Endothelial cell of umbilical vein (primary cell): ENCODE measurements around the gene PXMP2. TPM values are rescaled to one million over a fixed set of nuclear protein-coding genes. Genes with fewer than 3 reads are reported as not detected.

ENCODE experiments used
- BruUV-seq: library from RNA; stranded (reverse); fragments of 400-500 nt; replicated peaks from 2 replicates; lab custom pipeline; 2021; lab: Mats Ljungman, UMichigan
- CTCF ChIA-PET: fragments of 300-600, 350-600 bp; sonication (Branson Sonifier 250); formaldehyde crosslinking; loops from one replicate; lab custom pipeline; 2021; ENCODE audit warnings: antibody characterized with exemption, inconsistent platforms; lab: Charles Lee
- POLR2A ChIA-PET: fragments of 300-600, 350-600 bp; sonication (Branson Sonifier 250); formaldehyde crosslinking; loops from one replicate; lab custom pipeline; 2021; ENCODE audit warnings: antibody characterized with exemption, inconsistent platforms; lab: Charles Lee
- DNase-seq: peaks from one replicate; pipeline ENCODE4 v3.0.0-alpha.2; 2011; ENCODE audit warnings: low read depth, low spot score
- FAIRE-seq: peaks from 2 replicates; lab custom pipeline; 2011; peaks lifted over from hg19 to GRCh38; lab: Jason Lieb, UNC
- H2AFZ ChIP-seq: 2 replicates; pipeline ENCODE4 v1.6.0; 2012; ENCODE audit warnings: low read depth, low read length, control low read depth, inconsistent platforms
- H3K27ac ChIP-seq: 2 replicates; pipeline ENCODE4 v1.5.1; 2011; ENCODE audit warnings: low read depth, mild to moderate bottlenecking, control low read depth, low read length, moderate library complexity; ENCODE audit not compliant: insufficient read depth
- H3K27me3 ChIP-seq, 2 experiments: 2 replicates each; pipeline versions ENCODE4 v1.6.0 to v1.6.1; 2011; ENCODE audit warnings: low read length in 2 of 2, mixed read lengths in 1 of 2; ENCODE audit not compliant: control insufficient read depth in 2 of 2, insufficient read depth in 2 of 2
- H3K36me3 ChIP-seq, 2 experiments: 2 replicates in 1 of 2; 3 replicates in 1 of 2; pipeline ENCODE4 v1.5.1; 2011; ENCODE audit warnings: low read length in 2 of 2, mild to moderate bottlenecking in 1 of 2, moderate library complexity in 1 of 2; ENCODE audit not compliant: control insufficient read depth in 2 of 2, insufficient read depth in 2 of 2; ENCODE audit errors: extremely low read depth in 1 of 2
- H3K4me1 ChIP-seq: 3 replicates; pipeline ENCODE4 v1.5.1; 2011; ENCODE audit warnings: mild to moderate bottlenecking, low read length; ENCODE audit not compliant: control insufficient read depth, insufficient read depth; ENCODE audit errors: extremely low read depth
- H3K4me2 ChIP-seq: 2 replicates; pipeline ENCODE4 v1.6.1; 2011; ENCODE audit warnings: low read length, control low read depth, mixed read lengths; ENCODE audit not compliant: insufficient read depth
- H3K4me3 ChIP-seq, 3 experiments: fragments of 200-600 bp in 1 of 3; sonication (generic), shearing (Covaris generic) in 1 of 3; replicated peaks in 1 of 3; 2 replicates each; pipeline ENCODE4 v1.5.1; 2011 to 2016; ENCODE audit warnings: control low read depth in 3 of 3, low read length in 3 of 3, mild to moderate bottlenecking in 2 of 3, inconsistent platforms in 1 of 3, low read depth in 1 of 3, moderate library complexity in 1 of 3; ENCODE audit not compliant: insufficient read depth in 1 of 3
- H3K79me2 ChIP-seq: 2 replicates; pipeline ENCODE4 v1.6.0; 2012; ENCODE audit warnings: low read length, inconsistent platforms; ENCODE audit not compliant: control insufficient read depth, insufficient read depth
- H3K9ac ChIP-seq: replicated peaks from 2 replicates; pipeline ENCODE3; 2011; ENCODE audit warnings: low read length, control low read depth; ENCODE audit not compliant: insufficient read depth; ENCODE audit errors: extremely low read depth
- H3K9me1 ChIP-seq: replicated peaks from 3 replicates; pipeline ENCODE4 v1.6.0; 2011; ENCODE audit warnings: mild to moderate bottlenecking, low read length; ENCODE audit not compliant: control insufficient read depth, insufficient read depth; ENCODE audit errors: extremely low read depth
- H3K9me3 ChIP-seq: replicated peaks from 2 replicates; pipeline ENCODE4 v1.5.1; 2012; ENCODE audit warnings: low read length, inconsistent platforms; ENCODE audit not compliant: control insufficient read depth, insufficient read depth
- H4K20me1 ChIP-seq: replicated peaks from 2 replicates; pipeline ENCODE3; 2011; ENCODE audit warnings: mild to moderate bottlenecking, low read length; ENCODE audit not compliant: control insufficient read depth, insufficient read depth; ENCODE audit errors: extremely low read depth
- EZH2 ChIP-seq: IDR thresholded peaks from 2 replicates; pipeline ENCODE4 v1.6.1; 2012; ENCODE audit warnings: borderline replicate concordance, low read depth, mild to moderate bottlenecking, moderate library complexity, low read length, inconsistent platforms; ENCODE audit not compliant: severe bottlenecking
- FOS ChIP-seq: IDR thresholded peaks from 2 replicates; pipeline ENCODE4 v1.6.1; 2011; ENCODE audit warnings: mild to moderate bottlenecking, low read length, moderate library complexity, borderline replicate concordance; ENCODE audit not compliant: insufficient read depth
- GATA2 ChIP-seq: IDR thresholded peaks from 2 replicates; pipeline ENCODE4 v1.7.0; 2011; ENCODE audit warnings: low read depth, mild to moderate bottlenecking, moderate library complexity, mixed read lengths, low read length; ENCODE audit not compliant: insufficient read length, insufficient read depth
- JUN ChIP-seq: IDR thresholded peaks from 2 replicates; pipeline ENCODE4 v1.6.1; 2011; ENCODE audit warnings: borderline replicate concordance, low read depth; ENCODE audit not compliant: insufficient read length, insufficient read depth
- MYC ChIP-seq: IDR thresholded peaks from one replicate; pipeline ENCODE4 v1.6.1; 2011; ENCODE audit warnings: mild to moderate bottlenecking, low read depth, low read length
- POLR2A ChIP-seq: IDR thresholded peaks from 2 replicates; pipeline ENCODE4 v1.6.1; 2012; ENCODE audit warnings: low read depth, mild to moderate bottlenecking, control low read depth, low read length
- POLR2AphosphoS5 ChIP-seq: IDR thresholded peaks from 2 replicates; pipeline ENCODE4 v1.6.1; 2012; ENCODE audit warnings: low read depth, mild to moderate bottlenecking, control low read depth, low read length, moderate library complexity; ENCODE audit not compliant: insufficient read depth
- dilution Hi-C: fragments of 300-500 bp; cut with MboI; formaldehyde crosslinking; loops from one replicate; pipeline ENCODE4 v1.15.0; 2019; ENCODE audit warnings: low sequenced_read_pairs; ENCODE audit not compliant: extremely low pct_ligation_motif_present
- intact Hi-C: fragments of 100-400 bp; cut with micrococcal nuclease; formaldehyde crosslinking; loops from one replicate; pipeline ENCODE4 v1.10.0; 2022
- polyA plus RNA-seq, 4 experiments: library from polyadenylated mRNA; depleted of rRNA in 3 of 4; stranded (reverse) in 3 of 4; unstranded in 1 of 4; fragments of >200 nt; gene quantifications; 2 replicates each; pipeline versions ENCODE4 v1.2.1 to v1.2.3, GENCODE V29; 2011 to 2012; ENCODE audit warnings: missing spikeins in 1 of 4
- total RNA-seq: library from RNA; stranded (reverse); gene quantifications from 2 replicates; pipeline ENCODE4 v1.2.3, GENCODE V29; 2021
- TF ChIP-seq, protein P1 (sequence below), 2 donors: IDR thresholded peaks; 1 replicate in 1 of 2; 2 replicates in 1 of 2; pipeline ENCODE4 v1.5.1; 2011; ENCODE audit warnings: low read length in 2 of 2, mild to moderate bottlenecking in 2 of 2, moderate library complexity in 2 of 2, control low read depth in 1 of 2, inconsistent platforms in 1 of 2, low read depth in 1 of 2; ENCODE audit not compliant: insufficient read depth in 1 of 2; ENCODE audit errors: extremely low read depth in 1 of 2
- TF ChIP-seq, protein P2 (sequence below): IDR thresholded peaks from 2 replicates; pipeline ENCODE4 v1.6.1; 2011; ENCODE audit not compliant: insufficient read depth, insufficient read length

PXMP2 gene
- total and polyA plus RNA-seq, 2 donors (not counting 3 experiments of a cell fraction or from before 2014, with no cell fraction given) = 24.0 to 31.5 TPM

DNA sequence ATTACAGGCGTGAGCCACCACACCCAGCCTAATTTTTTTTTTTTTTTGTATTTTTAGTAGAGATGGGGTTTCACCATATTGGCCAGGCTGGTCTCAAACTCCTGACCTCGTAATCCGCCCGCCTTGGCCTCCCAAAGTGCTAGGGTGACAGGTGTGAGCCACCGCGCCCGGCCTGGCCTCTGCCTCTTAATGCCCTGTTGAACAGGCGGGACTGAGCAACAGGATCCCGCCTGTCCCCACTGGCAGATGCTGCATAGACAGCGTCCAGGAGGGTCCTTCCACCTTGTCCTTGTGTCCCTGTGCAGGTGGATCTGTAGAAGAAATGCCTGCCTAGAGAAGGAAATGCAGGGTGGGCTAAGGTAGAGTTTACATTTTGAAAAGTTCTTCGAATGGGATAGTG, 29.0 kb downstream of the PXMP2 start:
- FAIRE-seq = no peak
- intact Hi-C loops (no loop called here), dilution Hi-C loops (no loop called here)
- H3K9me3 ChIP-seq = no peaks in the 10 kb centered on the region
- H3K4me1 ChIP-seq = peaks cover 5% of the 10 kb centered on the region
- BruUV-seq = no TSS peak
- H3K4me3 ChIP-seq = no peak overlapping the region
- ChIA-PET POLR2A (no interaction called here), CTCF (no interaction called here)
- H3K27ac ChIP-seq = no peak overlapping the region
- H3K27me3 ChIP-seq = no peaks in the 10 kb centered on the region
- no peak overlapping the region for H2AFZ ChIP-seq
- DNase-seq = no peak
- peaks cover 7 to 39% of the 10 kb centered on the region in 2 experiments for H3K36me3 ChIP-seq
- H3K9ac ChIP-seq = no peak overlapping the region
- H4K20me1 ChIP-seq = no peaks in the 10 kb centered on the region
- no peaks in the 10 kb centered on the region for H3K9me1 ChIP-seq
- TF ChIP-seq JUN (no peak), FOS (no peak), EZH2 (no peak), MYC (no peak), POLR2AphosphoS5 (no peak), POLR2A (no peak), GATA2 (no peak)
- TF ChIP-seq, protein P1, sequence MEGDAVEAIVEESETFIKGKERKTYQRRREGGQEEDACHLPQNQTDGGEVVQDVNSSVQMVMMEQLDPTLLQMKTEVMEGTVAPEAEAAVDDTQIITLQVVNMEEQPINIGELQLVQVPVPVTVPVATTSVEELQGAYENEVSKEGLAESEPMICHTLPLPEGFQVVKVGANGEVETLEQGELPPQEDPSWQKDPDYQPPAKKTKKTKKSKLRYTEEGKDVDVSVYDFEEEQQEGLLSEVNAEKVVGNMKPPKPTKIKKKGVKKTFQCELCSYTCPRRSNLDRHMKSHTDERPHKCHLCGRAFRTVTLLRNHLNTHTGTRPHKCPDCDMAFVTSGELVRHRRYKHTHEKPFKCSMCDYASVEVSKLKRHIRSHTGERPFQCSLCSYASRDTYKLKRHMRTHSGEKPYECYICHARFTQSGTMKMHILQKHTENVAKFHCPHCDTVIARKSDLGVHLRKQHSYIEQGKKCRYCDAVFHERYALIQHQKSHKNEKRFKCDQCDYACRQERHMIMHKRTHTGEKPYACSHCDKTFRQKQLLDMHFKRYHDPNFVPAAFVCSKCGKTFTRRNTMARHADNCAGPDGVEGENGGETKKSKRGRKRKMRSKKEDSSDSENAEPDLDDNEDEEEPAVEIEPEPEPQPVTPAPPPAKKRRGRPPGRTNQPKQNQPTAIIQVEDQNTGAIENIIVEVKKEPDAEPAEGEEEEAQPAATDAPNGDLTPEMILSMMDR (IDR thresholded peaks at IDR 0.05; ENCODE audit: extremely low read depth in 1 of 2, insufficient read depth in 1 of 2, low read depth in 1 of 2, low read length in 2 of 2) = no peak
- TF ChIP-seq, protein P2, sequence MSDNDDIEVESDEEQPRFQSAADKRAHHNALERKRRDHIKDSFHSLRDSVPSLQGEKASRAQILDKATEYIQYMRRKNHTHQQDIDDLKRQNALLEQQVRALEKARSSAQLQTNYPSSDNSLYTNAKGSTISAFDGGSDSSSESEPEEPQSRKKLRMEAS = no peak
- H3K4me2 ChIP-seq = no peak overlapping the region
- peaks cover 34% of the 10 kb centered on the region for H3K79me2 ChIP-seq
